LNCAP (cell line): ENCODE data around the gene TRUB2.

Source experiments
- TF ChIP-seq, protein P1 (sequence below): fragments of 450-650 bp; IDR thresholded peaks from 2 replicates; pipeline ENCODE4 v1.5.1; 2017; ENCODE audit warnings: mild to moderate bottlenecking

TRUB2 gene

DNA sequence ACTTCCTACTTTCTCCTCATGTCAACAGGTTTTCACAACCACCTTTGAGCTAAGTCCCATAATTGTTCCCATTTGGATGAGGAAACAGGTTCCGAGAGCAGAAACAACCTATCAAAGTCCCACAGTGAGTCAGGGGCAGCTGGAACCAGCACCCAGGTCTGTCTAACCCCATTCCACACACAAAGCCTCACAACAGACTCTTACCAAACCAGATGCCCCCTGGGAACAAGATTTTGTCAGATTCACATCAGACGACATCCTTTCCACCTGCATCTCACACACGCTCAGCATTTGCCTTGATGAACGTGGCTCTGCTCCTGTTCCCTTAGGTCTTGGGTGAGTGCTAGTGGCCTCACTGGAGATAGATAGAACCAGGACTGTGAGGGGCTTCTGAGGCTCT lies 29.2 kb downstream of the TRUB2 start:
- TF ChIP-seq, protein P1, sequence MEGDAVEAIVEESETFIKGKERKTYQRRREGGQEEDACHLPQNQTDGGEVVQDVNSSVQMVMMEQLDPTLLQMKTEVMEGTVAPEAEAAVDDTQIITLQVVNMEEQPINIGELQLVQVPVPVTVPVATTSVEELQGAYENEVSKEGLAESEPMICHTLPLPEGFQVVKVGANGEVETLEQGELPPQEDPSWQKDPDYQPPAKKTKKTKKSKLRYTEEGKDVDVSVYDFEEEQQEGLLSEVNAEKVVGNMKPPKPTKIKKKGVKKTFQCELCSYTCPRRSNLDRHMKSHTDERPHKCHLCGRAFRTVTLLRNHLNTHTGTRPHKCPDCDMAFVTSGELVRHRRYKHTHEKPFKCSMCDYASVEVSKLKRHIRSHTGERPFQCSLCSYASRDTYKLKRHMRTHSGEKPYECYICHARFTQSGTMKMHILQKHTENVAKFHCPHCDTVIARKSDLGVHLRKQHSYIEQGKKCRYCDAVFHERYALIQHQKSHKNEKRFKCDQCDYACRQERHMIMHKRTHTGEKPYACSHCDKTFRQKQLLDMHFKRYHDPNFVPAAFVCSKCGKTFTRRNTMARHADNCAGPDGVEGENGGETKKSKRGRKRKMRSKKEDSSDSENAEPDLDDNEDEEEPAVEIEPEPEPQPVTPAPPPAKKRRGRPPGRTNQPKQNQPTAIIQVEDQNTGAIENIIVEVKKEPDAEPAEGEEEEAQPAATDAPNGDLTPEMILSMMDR = no peak

DNA sequence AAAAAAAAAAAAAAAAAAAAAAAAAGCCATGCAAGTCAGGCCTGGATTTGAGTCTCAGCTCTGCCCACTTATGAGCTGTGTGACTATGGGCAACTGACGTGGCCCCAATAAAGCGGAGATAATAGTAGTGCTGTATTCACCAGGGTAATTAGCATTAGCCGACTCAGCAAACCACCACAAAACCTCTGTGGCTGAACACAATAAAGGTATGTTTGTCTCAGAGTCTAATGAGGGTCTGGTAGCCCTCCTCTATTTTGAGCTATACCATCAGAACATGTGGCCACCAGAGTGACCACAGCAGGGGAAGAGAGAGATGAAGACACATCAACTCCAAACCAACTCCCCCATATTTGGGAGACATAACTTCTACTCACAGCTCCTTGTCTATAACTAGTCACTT lies 30.2 kb downstream of the TRUB2 start:
- TF ChIP-seq, protein P1 = no peak

DNA sequence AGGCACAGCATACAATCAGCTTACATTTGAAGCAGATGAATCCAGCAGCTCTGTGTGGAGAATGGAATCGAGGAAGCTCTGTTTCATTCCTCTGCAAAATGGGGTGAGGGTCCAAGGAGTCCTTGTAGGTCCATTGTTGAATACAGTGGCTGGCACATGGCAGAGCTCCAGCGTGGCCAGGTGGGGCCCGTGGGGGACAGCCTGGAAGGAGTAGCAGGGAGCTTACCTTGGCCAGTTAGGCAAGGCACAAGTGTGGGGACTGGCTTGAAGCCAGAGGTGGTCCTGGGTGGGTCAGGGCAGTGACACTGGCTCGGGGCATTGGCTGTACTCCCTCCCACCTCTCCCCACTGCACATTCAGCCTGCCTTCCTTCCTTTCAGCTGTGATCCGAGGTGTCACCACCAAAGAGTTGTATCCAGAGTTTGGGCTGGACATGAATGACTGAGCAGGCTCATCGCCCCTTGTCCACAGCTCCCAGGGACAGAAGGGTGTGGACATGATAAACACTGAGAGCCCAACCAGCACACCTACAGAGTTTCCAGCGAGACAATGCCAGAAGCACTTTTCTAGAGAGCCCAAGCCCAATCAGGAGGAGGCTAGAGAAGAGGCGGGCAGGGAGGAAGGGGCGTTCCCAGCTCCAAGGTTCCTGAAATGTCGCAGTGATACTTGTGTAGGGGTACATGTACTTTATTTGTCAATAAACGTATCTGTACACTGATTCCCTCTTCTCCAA lies 33.8 kb downstream of the TRUB2 start:
- TF ChIP-seq, protein P1 = no peak

DNA sequence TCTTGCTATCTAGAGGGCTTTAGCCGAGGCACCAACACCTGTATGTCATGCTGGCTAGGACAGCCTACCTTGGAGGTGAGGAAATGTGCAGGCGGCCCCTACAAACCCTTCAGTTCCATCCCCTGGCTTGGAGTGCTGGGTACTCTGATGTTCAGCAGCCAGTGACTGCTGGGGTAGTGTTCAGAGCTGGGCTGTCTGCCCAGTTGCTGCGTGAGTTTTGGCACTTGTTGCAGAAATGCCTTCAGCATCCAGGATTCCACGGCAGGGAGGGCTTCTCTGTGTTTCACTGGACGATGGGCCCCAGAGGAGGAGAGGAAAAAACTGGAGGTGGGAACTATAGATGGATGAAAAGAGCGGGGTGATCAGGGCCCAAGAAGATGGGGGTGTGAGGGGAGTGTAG lies 35.8 kb downstream of the TRUB2 start:
- TF ChIP-seq, protein P1 = no peak

DNA sequence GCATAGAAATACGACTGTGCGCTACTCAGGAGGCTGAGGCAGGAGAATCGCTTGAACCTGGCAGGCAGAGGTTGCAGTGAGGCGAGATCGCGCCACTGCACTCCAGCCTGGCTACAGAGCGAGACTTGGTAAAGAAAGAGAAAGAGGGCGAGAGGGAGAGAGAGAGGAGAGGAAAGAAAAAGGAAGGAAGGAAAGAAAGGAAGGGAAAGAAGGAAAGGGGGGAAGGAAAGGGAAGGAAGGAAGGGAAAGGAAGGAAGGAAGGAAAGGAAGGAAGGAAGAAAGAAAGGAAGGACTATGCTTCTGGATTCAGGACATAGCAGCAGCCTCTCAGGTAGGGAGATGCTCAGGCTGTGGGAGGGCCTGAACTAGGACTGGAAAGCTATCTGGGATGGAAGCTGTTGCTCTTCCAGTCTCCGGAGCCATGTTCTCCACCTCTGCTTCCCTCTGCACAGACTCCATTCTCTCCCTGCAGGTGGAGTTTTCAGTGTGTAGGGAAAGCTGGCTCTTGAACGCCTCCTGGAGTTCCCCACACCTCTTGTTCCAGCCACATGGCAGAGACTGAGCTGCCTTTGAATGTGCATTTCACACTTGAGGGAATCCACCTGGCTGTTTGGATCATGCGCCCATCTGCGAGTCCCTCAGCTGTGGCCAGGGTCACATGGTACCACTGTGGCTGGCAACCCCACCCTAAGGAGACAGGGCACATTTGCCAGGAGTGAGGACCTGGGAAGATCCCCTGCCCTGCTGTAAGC lies 37.0 kb downstream of the TRUB2 start:
- TF ChIP-seq, protein P1 = no peak

DNA sequence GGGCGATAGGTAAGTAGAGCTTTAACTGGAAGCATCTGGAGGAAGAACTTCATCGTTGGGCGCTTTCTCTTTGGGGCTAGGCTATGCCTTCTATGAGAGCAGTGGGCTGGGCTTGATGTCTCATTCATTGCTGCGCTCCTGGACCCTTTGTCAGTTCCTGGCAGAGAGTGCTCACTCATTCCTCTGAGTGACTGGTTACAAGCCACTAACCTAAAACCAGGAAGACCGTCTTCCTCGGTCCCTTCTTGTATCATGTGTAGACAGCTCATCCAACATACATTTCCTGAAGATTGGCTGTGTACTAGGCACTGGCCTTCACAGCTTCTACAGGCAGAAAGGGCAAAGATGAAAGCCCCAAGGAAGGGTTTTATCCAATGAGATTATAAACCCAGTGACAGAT lies 39.7 kb downstream of the TRUB2 start:
- TF ChIP-seq, protein P1 = no peak

DNA sequence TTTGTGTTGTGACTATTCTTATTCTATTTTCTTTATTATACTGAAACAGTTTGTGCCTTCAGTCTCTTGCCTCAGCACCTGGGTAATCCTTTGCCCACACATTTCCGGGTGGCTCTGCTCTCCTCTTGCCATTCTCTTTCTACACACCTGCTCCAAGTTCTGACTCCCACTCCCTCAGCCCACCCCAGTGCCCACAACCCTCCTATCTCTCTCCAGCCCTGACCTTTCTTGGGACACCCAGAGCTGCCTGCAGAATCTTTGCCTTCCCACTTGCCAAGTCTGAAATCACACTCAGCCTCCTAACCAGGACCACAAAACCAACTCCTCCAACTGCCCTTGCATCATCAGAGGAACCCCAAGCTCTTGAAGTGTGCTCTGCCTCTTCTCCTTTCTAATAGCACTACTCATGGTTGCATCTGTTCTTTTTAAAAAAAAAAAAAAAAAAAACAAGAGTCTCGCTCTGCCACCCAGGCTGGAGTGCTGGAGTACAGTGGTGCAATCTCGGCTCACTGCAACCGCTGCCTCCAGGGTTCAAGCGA lies 42.1 kb downstream of the TRUB2 start:
- TF ChIP-seq, protein P1 = no peak
